GM21515 (cell line): Measurements from ENCODE around the gene BLOC1S1.

Experiments used
- ATAC-seq: cut with Tn5 transposase; IDR thresholded peaks from one replicate; pipeline ENCODE4 v1.9.1; 2021; ENCODE audit not compliant: unreplicated experiment

BLOC1S1 gene

GRCh38 chr12:55726971-55727370, 11.1 kb downstream of the BLOC1S1 start:
- no peak for ATAC-seq

GRCh38 chr12:55727643-55728185, 11.9 kb downstream of the BLOC1S1 start:
- no peak for ATAC-seq

GRCh38 chr12:55728186-55728938, 12.5 kb downstream of the BLOC1S1 start:
- ATAC-seq = peak; percentile 12

GRCh38 chr12:55728939-55729818, 13.3 kb downstream of the BLOC1S1 start, which contains the start of gene CD63:
TSS of gene CD63 (minus strand) at chr12:55729009. CDS start at chr12:55728341, 668 bp downstream.
- ATAC-seq = peak; percentile 54

GRCh38 chr12:55729819-55730818, 14.3 kb downstream of the BLOC1S1 start:
- ATAC-seq = peak; percentile 39

- no peak for ATAC-seq
Observed at GRCh38 chr12:55732288-55732687, 16.4 kb downstream of the BLOC1S1 start.

- no peak for ATAC-seq
Observed at GRCh38 chr12:55733021-55733555, 17.2 kb downstream of the BLOC1S1 start.

- ATAC-seq = no peak
Observed at GRCh38 chr12:55733858-55734257, 18.0 kb downstream of the BLOC1S1 start.

GRCh38 chr12:55734595-55734994, 18.7 kb downstream of the BLOC1S1 start:
- ATAC-seq = no peak

GRCh38 chr12:55736076-55736475, 20.2 kb downstream of the BLOC1S1 start:
- no peak for ATAC-seq

- no peak for ATAC-seq
Observed at GRCh38 chr12:55736780-55737580, 21.1 kb downstream of the BLOC1S1 start.

GRCh38 chr12:55737581-55738122, 21.8 kb downstream of the BLOC1S1 start:
- no peak for ATAC-seq

- peak; percentile 83 for ATAC-seq
Observed at GRCh38 chr12:55738123-55739024, 22.5 kb downstream of the BLOC1S1 start.

- no peak for ATAC-seq
Observed at GRCh38 chr12:55739025-55739378, 23.2 kb downstream of the BLOC1S1 start.

- ATAC-seq = no peak
Observed at GRCh38 chr12:55741931-55742680, 26.3 kb downstream of the BLOC1S1 start.

GRCh38 chr12:55742719-55743405, 27.0 kb downstream of the BLOC1S1 start, which contains the start of gene GDF11:
TSS of gene GDF11 (plus strand) at chr12:55743122. CDS start at chr12:55743317, 195 bp downstream.
- ATAC-seq = no peak
